Thyroid gland (tissue), 4 donors: ENCODE data around the gene S100A4.

Experiments used
- POLR2A ChIP-seq, 2 donors: fragments of 450-650 bp; IDR thresholded peaks; one replicate each; pipeline ENCODE4 v1.6.1; 2017; ENCODE audit warnings: antibody characterized with exemption in 2 of 2, mild to moderate bottlenecking in 2 of 2, moderate library complexity in 1 of 2
- TF ChIP-seq, protein P1 (sequence below), 6 experiments: fragments of 200-600 bp in 3 of 6; fragments of 450-650 bp in 3 of 6; sonication (generic) in 3 of 6; IDR thresholded peaks; one replicate each; pipeline ENCODE4 v1.5.1; 2016 to 2019; ENCODE audit warnings: antibody characterized with exemption in 6 of 6, mild to moderate bottlenecking in 2 of 6, inconsistent platforms in 1 of 6, moderate library complexity in 1 of 6

DNA sequence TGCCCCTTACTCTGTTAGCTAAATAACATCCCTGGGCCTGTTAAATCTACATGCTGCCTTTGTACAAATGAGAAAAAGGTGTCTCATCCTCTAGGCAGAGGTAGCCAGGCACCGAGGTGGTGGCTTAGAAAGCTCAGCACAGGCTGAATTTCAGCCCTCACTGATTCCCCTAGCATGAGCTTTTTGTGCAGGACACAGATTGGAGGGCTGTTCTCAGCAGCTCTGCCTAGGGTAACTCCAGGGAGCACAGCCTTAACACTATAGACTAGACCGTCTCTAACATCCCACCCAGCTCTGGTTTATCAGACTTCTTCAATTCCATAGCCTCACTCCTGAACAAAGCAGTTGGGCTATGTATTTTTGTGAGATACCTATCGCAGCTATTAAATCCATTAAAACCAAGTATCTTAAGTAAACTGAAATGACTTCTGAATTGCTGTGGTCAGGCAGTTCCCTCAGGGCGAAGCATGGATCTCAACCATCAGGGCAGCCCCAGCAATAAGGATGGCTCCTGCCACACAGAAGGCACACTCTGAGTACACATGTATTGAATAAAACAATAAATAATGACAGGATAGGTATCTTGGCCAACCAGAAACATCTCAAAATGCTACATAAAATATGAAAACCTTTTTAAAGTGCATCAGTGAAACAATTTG lies 24.7 kb downstream of the S100A4 start:
- TF ChIP-seq, protein P1, sequence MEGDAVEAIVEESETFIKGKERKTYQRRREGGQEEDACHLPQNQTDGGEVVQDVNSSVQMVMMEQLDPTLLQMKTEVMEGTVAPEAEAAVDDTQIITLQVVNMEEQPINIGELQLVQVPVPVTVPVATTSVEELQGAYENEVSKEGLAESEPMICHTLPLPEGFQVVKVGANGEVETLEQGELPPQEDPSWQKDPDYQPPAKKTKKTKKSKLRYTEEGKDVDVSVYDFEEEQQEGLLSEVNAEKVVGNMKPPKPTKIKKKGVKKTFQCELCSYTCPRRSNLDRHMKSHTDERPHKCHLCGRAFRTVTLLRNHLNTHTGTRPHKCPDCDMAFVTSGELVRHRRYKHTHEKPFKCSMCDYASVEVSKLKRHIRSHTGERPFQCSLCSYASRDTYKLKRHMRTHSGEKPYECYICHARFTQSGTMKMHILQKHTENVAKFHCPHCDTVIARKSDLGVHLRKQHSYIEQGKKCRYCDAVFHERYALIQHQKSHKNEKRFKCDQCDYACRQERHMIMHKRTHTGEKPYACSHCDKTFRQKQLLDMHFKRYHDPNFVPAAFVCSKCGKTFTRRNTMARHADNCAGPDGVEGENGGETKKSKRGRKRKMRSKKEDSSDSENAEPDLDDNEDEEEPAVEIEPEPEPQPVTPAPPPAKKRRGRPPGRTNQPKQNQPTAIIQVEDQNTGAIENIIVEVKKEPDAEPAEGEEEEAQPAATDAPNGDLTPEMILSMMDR (IDR thresholded peaks at IDR 0.05) = no peak
- no peak for TF ChIP-seq POLR2A (IDR thresholded peaks at IDR 0.05)
